ACHN (cell line): Measurements from ENCODE around the gene CCDC86.

Experiments
- DNase-seq: peaks from one replicate; pipeline ENCODE4 v3.0.0-alpha.2; 2015
- in situ Hi-C: cut with HindIII; loops from 2 replicates; pipeline ENCODE4 v1.10.0; 2017; ENCODE audit warnings: low sequenced_read_pairs, low pct_ligation_motif_present, low pct_unique_long_range_greater_than_20kb

The CCDC86 gene

GRCh38 chr11:60825790-60826189, 16.1 kb upstream of the CCDC86 start:
- in situ Hi-C loops, result no loop called here
- DNase-seq, result no peak

DNA sequence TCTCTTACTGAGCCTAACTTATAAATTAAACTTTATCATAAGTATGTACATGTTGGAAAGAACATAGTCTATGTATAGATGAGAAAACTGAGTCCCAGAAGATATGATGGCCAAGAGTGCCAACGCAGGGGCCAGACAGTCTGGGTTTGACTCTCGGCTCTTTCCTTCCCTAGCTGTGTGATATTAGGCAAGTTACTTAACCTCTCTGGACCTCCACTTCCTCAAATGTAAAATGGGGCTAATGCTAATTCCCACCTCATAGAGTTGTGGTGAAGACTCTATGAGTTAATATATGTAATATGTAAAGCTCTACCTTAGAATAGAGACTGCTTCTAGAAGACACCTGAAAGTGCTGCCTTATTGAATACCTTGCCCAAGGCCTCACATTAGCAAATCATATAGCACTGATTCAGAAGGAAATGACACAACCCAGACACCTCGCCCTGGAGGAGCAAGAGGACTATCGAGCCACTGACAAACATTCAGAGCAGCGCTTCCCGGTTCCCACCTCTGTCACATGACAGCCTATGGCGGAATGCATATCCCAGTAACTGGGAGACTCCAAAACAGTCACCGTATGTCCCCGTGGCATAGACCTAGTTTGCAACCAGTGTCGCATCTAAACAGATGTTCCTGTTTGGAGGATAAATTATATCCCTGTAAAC, 11.3 kb upstream of the CCDC86 start:
- in situ Hi-C loops, result no loop called here

GRCh38 chr11:60831143-60831500, 10.8 kb upstream of the CCDC86 start:
- peak; percentile 76 for DNase-seq
- in situ Hi-C loops, result no loop called here

More for the DNA sequence above, 11.3 kb upstream of the CCDC86 start:
- DNase-seq, result no peak

DNA sequence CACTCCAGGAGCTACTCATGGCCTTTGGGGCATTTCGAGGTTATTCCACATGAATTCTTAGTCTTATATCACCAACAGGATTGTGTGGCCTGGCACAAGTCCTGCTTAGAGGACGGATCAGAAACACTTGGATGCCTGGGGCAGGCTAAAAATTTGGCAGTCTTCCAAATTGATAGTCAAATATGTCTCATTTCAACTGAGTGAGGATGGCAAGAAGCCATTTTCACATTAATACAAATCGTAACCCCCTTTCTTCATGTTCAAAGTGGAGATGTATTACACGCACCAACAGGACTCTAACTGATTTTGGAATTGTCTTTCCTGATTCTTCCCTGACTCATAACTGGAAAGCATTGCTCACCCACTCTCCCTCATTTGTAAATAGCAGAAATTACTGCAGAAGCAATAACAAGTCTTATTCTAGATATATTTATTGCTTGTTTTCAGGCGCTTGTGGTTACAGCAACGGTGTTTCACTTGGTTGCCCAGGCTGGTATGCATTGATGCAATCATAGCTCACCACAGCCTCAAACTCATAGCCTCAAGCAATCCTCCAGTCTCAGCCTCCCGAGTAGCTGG, 10.3 kb upstream of the CCDC86 start:
- in situ Hi-C loops, result no loop called here
- peak; percentile 49 for DNase-seq

DNA sequence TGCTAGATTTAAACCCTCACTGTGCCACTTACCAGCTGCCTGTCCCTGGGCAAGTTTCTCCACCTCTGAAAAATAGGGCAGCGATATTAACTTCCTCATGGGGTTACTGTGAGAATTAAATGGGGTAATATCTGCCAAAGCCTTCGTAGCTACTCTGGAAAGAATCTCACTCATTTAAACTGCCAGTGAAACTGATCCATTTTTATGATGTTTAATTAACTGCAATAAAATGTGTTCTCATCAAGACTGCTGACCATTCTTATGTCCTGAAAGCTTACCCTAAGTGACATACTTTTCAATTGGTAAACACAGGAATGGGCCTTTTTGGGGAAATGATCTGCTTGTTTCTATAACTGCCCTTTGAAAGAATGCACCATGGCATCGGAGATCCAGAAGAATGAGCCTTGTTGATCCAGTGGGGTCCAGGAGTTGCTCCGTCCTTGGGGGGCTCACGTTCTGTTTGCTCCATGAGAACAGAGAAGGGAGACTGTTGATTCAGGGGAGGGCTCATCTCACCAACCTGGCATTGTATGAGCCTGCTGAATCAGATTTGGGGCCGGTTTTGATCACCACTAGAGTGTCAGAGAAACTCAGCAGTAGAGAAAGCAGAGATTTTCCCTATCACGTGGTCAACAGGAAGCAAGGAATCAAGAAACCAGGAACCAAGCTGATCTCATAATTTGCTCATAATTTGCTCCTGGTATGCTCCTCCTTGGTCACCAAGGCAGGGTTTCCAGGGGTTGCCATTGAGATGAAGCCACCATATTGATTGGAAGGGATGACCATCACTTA, 7.0 kb upstream of the CCDC86 start:
- no peak for DNase-seq
- in situ Hi-C loops, result no loop called here

DNA sequence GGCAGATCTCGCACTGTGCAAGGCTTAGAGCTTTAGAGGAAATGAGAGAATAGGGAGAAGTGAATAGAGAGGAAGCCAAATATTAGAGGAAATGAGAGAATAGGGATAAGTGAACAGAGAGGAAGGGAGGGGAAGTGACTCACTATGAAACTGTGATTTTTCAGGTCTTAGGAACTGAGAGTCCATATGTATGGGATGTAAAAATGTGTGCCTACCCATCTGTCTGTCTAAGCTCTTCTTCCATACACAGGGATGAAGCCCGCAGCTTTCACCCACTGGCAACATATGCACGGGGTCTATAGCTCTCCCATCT, 6.4 kb upstream of the CCDC86 start:
- in situ Hi-C loops, result no loop called here
- DNase-seq, result no peak

GRCh38 chr11:60836866-60837515, 4.9 kb upstream of the CCDC86 start:
- in situ Hi-C loops, result no loop called here
- DNase-seq, result no peak

DNA sequence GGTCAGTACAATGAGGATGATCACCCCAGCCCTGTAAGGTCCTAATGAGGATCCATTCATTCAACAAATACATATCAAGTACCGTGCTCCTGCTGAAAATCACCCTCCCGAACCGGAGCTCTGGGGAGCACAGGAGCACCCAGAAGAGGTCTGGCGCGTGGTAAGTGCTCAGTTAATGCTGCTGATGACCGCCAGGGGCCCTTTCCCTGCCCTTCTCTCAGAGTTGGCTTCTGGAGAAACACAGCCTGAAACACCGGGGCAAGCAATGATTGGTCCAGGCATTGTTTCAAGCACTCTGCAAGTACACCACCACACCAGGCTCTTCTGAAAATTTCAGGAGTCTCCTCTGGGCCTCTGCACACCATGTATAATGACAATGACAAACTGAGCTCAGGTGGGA, 3.8 kb upstream of the CCDC86 start:
- no peak for DNase-seq
- in situ Hi-C loops, result no loop called here

- in situ Hi-C loops, result no loop called here
- peak; percentile 20 for DNase-seq
Measured at GRCh38 chr11:60840470-60841430, 1.2 kb upstream of the CCDC86 start.

DNA sequence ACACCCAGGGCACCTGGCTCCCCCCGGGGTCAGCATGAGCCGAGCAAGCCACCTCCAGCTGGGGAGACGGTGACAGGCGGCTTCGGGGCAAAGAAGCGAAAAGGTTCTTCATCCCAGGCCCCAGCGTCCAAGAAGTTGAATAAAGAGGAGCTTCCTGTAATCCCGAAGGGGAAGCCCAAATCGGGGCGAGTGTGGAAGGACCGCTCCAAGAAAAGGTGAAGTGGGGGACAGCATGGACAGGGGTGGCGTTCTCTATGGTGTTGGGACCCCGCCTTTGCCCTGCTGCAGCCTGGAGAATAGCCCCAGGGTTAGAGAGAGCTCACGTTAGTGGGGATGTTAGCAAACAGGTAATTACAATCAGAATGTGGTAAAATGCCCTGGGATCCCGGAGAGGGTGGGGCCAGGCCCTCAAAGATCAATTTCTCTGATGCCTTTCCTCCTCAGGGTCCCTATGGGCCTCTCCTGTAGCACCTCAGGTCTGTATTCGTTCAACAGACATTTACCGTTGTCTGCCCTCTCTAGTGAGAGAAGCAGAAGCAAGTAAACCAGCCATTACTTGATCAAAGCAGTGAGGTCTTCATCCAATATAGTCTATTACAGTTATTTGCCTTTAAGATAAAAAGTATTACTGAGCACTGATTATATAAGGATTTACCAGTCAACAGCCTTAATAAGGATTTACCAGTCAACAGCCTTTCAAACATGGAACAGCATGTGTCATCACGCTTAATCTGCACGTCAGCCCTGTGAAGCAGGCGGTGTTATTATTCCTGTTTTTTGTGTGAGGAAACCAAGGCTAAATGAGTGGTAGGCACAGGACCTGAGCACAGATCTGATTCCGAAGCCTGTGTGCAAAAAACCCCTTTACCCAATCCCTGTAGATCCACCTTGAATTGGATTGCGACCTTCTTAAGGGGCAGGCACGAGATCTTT, 1.0 kb downstream of the CCDC86 start:
- DNase-seq, result no peak
- in situ Hi-C loops, result no loop called here

- in situ Hi-C loops, result no loop called here
Measured at GRCh38 chr11:60844045-60844869, 2.3 kb downstream of the CCDC86 start.

DNA sequence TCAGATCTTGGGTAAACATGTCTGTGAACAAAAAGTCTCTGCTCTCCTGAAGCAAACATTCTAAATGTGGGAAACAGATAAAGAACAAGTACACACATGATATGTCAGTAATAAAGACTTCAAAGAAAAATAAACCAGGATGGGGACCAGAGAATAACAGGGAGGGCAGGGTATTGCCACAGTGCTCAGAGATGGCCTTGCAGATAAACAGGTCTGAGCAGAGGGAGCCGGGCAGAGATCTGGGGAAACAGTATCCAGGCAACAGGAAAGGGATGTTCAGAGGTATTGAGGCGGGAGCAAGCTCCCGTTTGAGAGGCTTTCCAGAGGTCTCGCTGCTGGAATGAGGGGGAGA, 2.9 kb downstream of the CCDC86 start:
- in situ Hi-C loops, result no loop called here

More at GRCh38 chr11:60844045-60844869, 2.3 kb downstream of the CCDC86 start:
- no peak for DNase-seq

DNA sequence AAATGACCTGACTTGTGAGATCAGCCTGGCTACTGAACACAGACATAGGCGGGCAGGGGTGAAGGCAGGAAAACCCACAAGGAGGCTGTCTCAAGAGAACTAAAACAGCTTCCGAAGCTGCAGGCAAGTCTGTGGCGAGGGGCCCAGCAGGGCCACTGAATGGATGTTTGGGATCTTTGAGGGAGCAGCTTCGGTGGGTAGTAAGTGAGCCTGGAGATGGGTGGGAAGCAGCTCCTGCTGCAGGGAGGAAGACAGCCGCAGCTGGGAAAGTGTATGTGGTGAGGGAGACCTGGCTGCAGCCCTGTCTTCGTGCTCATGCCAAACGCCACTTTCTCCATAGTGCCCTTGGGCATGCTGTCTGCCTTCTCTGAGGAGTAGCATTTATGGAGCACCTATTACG, 3.4 kb downstream of the CCDC86 start:
- no peak for DNase-seq
- in situ Hi-C loops, result no loop called here

More for the DNA sequence above, 2.9 kb downstream of the CCDC86 start:
- DNase-seq, result no peak

GRCh38 chr11:60847281-60847680, 5.4 kb downstream of the CCDC86 start:
- in situ Hi-C loops, result no loop called here

GRCh38 chr11:60847896-60848295, 6.0 kb downstream of the CCDC86 start:
- in situ Hi-C loops, result no loop called here
- DNase-seq, result no peak

More at GRCh38 chr11:60847281-60847680, 5.4 kb downstream of the CCDC86 start:
- no peak for DNase-seq

DNA sequence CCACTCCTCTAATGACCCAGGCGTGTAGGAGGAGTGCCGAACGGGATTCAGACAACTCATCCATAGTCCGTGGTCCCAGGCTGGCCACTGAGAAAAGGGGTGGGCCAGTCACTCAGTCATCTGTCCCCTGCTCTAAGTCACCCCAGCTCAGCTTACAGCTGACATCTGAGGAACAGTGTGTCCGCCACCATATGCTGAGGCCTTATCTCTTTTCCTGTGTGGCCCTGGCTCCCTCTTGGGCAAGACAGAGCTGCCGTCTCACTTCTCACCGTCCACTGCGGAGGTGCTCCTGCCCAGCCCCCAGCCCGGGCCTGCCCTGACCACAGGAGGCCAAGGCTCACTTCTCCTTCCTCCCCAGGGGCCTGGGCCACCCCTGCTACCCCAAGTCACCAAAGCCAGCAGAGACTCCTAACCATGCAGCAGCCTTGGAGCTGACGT, 6.8 kb downstream of the CCDC86 start:
- in situ Hi-C loops, result no loop called here

More for the DNA sequence above, 6.8 kb downstream of the CCDC86 start:
- no peak for DNase-seq
